ENCODE data around the gene LRCH1. TPM values are rescaled to one million over a fixed set of nuclear protein-coding genes. Genes with fewer than 3 reads are reported as not detected.

Gene LRCH1
- total RNA-seq, 1 experiment from 2014 or later = 2.9 TPM

- no peak for DNase-seq (ENCODE audit: low read depth)
These were observed 63.0 kb downstream of the LRCH1 start for GRCh38 chr13:46615888-46616531.

GRCh38 chr13:46617229-46617721, 64.3 kb downstream of the LRCH1 start:
- DNase-seq (ENCODE audit: low read depth) = no peak

- no peak for DNase-seq (ENCODE audit: low read depth)
These were observed 64.9 kb downstream of the LRCH1 start for GRCh38 chr13:46617885-46618284.

DNA sequence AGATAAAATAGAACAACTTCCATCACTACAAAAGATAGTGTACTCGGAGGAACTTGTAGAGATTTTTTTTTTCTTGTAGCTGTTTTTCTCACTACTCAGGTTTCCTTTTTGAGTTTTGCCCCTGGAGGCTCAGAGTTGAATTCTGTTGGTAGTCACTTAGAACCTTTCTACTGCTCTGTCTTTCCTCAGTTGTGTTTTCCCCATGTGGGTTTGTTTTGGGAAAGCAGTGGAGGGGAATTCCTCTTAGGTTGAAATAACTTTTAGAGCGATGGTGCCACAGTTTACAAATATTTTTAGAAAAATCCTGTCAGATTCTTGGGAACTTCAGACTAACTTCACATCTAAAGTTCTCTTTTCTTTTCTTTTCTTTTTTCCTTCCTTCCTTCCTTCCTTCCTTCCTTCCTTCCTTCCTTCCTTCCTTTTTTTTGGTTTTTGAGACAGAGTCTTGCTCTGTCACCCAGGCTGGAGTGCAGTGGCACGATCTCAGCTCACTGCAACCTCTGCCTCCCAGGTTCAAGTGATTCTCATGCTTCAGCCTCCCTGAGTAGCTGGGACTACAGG, 65.8 kb downstream of the LRCH1 start:
- no peak for DNase-seq (ENCODE audit: low read depth)

GRCh38 chr13:46620029-46620428, 67.1 kb downstream of the LRCH1 start:
- no peak for DNase-seq (ENCODE audit: low read depth)

- no peak for DNase-seq (ENCODE audit: low read depth)
These were observed 67.5 kb downstream of the LRCH1 start for GRCh38 chr13:46620471-46620870.

DNA sequence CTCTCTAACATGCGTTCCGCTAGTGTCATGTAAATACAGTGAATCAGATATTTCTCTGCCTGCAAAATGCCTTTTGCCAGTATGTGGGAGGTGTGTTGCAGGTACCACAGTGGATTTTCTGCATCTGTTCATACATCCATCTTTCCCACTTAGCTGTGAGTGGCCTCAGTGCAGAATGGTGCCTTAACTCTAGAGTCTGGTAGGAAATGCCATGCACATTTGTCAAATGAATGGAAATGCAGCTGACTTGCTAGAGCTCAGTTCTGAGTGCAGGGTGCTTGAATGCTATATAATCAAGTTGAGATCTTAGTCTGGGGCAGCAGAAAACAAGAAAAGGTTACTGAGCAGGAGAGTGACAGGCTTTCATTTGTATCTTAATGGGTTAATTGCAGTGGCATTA, 68.2 kb downstream of the LRCH1 start:
- no peak for DNase-seq (ENCODE audit: low read depth)

DNA sequence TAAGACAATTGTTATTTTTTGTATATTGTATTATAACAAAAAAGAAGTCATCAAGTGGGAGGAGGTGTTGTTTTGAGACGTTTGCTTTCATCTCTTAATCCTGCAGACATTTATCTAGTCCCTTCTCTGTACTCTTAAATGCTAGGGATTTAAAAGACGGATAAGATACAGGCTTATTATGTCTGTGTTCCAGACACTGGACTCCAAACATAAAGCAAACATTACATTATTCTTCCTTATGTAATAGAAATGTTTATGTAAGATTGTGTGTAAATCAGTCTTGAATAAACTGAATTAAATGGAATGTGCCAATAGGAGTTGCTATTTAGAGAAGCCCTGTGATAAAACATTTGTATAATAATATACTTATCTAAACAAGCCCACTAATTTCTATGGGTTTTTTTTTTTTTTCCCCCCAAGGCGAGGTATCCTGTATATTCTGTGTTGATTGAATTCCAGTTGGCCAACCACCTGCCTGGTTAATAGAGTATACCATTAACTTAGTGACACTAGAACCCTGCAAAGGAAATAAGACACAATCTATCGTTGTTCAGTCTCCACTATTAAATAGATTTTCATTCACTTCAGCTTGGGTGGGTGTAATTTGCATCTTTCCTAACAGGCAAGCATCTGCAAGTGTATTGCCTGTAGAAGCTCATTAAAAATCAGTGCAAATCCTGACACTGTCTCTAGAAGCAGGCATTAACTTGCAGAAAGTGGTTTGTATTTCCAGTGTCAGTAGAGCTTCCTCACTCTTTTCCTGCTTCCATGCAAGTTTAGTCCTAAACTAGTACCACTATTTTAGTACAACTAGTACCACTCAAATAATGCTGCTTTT, 69.0 kb downstream of the LRCH1 start:
- DNase-seq (ENCODE audit: low read depth) = no peak

DNA sequence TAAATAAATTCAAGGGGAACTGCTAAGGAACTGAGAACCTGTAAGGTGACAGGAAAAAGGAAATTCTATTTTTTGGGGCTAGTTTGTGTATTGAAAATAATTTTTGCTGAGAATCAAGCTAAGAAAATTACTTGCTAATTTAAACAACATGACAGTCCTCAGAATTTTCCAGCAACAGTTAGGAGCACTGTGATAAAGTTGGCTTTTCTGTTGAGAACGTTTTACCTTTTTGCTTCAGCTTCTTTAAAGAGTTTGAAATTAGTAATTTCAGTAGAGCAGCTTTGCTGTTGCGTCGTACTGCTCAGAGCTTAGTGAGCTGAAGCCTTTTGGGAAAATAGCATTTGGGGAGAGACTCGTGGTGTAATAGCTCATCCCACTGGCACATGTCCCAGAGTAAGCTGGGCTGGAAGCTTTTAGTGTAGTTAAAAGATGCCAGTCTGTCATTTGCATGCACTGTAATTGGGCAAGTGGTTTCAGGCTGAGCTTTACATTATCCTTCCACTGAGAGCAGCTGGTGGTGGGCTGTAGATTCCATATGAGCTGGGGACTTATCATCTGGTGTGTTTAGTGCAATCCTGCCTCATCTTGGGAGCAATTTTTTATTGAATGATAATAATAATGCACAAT, 69.8 kb downstream of the LRCH1 start:
- DNase-seq (ENCODE audit: low read depth) = peak; percentile 13

DNA sequence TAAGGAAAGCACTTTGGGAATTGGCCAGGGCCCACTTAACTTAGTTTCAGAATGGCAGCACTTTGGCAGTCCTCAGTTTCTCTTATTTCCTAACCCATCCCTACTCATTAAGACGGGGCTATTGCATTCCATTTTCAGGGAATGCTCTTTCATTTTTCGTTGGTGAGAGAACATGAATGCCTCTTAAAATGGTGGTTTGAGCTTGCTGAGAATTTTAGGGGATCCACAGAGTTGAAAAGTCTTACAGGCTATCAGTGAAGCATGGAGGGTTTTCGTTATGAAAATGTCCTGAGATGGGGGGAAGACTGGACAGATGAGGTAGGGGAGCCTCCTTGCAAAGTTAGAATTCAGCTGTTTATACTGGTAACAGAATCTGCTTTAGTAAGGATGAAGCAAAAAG, 71.4 kb downstream of the LRCH1 start:
- DNase-seq (ENCODE audit: low read depth) = no peak

DNA sequence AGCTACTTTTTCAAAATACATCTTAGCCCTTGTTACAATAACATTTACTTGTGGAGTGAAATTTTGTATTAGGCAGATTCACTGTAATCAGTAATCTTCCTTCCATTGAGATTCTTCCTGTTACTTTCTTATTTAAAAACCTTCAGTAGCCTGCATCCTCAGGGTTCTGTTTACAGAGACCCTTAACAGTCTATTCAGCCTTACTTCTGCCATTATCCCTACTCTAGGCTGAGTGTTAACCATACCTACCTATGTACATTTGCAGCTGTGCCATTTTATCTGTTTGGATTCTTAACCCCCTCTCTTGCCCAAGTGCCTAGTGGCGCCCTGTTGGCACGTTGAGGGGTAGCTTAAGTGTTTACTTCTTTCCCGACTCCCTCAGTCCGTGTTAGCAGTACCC, 71.9 kb downstream of the LRCH1 start:
- no peak for DNase-seq (ENCODE audit: low read depth)

DNA sequence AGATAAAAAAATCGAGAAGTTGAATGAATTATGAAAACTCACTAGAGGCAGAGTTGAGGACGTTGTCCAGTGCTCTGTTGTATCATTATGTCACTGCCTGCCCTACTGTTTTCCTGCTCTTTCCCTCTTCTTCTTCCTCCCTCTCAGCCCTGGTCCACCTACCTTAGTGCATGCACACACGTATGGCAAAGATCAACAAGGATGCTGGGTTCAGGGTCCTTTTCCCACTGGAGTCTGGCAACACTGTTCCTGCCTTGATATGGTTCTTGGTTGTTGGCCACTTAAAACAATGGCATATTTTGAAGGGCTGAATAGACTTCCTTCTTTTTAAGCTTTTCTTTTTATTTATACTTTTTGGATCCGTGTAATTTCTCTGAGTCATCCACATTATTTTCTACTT, 74.5 kb downstream of the LRCH1 start:
- DNase-seq (ENCODE audit: low read depth) = no peak

DNA sequence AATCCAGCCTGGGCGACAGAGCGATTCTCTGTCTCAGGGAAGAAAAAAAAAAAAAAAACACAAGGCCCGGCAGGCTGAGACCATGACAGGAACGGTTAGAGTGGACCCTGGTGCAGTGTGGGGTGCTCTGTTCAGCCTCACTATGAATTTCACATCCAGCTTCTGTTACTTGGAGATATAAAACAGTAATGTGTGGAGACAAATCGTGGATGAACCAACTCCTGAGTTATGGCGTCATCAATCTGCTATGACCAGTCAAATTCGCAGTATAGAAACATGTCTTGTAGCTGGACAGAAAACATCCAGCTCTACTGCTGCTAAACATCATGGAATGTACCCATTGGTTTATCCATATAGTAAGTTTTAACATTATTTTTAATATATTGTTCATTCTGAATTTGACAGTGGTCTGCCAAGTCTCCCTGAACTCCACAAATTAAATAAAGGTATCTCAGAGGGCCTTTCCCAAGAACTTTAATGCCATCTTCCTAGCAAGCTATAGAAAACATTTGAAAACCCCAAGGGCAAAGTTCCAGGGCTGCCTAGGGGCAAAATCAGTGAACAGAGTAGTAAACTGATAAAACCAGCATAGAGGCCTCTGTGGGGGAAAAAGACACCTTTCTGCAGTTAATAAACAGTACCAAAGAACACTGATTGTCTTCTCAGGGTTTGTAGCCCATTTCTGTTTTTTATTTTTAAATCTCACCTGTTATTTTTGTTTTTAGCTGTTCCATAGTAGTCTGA, 75.8 kb downstream of the LRCH1 start:
- no peak for DNase-seq (ENCODE audit: low read depth)

GRCh38 chr13:46629811-46630413, 76.9 kb downstream of the LRCH1 start:
- no peak for DNase-seq (ENCODE audit: low read depth)

- DNase-seq (ENCODE audit: low read depth) = no peak
These were observed 77.6 kb downstream of the LRCH1 start for GRCh38 chr13:46630431-46631178.

DNA sequence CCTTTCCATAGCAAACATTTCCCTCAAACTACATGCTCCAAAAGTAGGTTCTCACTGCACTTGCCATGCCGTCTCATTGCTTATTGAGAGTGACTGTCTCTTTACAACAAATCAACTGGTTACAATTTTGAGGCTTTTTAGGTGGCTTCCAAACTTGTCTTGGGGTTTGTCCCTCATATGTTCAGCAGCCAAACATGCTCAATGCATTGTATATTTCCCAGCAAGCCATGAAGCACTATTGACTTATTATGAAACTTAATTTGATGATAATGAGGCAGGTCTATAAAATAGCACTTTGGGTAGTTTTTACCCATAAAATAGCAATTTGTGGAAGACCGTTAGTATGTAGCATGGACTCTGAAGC, 78.2 kb downstream of the LRCH1 start:
- no peak for DNase-seq (ENCODE audit: low read depth)

DNA sequence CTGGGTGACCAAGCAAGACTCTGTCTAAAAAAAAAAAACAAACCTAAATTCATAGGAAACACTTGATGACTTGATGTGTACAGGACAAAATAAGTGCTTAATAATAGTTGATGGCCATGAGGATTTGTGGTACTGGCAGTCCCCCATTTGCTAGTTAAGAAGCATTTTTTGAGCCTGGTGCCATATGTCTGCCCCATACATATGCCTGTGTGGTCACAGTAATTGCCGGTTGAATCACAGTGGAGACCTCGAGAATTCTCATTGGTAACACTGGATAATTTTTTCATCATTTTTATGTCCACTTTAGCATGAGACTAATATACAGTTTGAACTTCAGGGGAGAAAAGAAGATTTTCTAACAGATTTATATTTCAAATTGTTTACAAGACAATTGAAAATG, 79.2 kb downstream of the LRCH1 start:
- peak; percentile 7 for DNase-seq (ENCODE audit: low read depth)

GRCh38 chr13:46633416-46633815, 80.4 kb downstream of the LRCH1 start:
- peak; percentile 49 for DNase-seq (ENCODE audit: low read depth)

DNA sequence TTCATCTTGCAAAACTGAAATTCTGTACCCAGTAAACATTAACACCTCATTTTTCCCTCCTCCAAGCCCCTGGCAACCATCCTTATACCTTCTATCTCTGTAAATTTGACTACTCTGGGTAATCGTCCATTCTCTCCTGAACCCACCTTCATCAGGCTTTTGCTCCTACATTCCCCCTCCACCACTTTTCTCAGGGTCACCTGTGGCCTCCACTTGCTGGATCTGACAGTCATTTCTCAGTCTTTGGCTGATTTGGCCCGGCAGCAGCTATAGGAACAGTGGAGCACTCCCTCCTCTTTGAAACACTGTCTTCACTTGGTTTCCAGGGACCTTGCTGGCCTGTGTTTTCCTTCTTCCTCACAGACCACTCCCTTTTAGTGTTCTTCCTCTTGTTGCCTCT, 83.5 kb downstream of the LRCH1 start:
- DNase-seq (ENCODE audit: low read depth) = no peak

DNA sequence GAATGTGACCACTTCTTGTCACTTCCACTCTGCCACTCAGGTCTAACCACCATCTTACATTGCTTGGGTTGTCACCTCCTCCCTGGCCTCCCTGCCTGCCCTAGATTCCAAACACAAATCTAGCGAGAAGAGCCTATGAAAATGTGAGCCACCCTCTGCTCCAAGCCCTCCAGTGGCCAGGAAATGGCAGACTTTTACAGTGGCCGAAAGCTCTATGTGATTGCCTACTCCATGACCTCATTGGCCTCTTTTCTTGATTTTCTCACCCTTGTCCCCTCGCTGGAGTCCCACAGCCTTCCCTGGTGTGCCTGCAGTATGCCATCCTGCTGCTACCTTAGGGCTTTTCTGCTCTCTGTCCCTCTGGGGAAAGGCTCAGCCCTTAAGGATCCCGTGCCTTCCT, 84.2 kb downstream of the LRCH1 start:
- no peak for DNase-seq (ENCODE audit: low read depth)

- DNase-seq (ENCODE audit: low read depth) = no peak
These were observed 85.3 kb downstream of the LRCH1 start for GRCh38 chr13:46638262-46638661.

Data from Daoy (cell line).